ENCODE measurements around the gene SBF2.

The SBF2 gene

DNA sequence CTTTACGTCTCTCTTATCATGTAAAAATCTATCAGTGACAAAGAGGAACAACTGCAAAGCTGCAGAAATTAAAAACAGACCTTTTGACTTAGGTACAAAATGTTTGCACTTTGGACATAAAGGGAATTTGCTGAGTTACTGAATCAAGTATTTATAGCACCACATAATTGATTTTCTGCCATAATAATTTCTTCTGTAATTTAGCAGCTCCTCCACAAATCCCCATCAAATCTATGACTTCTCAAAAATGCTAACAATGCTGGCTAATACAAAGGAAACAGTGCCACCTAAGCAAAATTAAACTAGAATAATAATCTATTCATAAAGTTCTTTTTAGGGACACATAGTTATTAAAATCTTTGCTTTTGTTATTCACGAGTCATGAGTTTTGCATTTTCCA is 415.1 kb downstream of the SBF2 start:
- DNase-seq, result no peak

GRCh38 chr11:9876331-9876730 is 417.7 kb downstream of the SBF2 start:
- DNase-seq, result no peak

GRCh38 chr11:9875862-9876261 is 418.2 kb downstream of the SBF2 start:
- no peak for DNase-seq

- DNase-seq, result no peak
Observed at GRCh38 chr11:9875399-9875798, 418.6 kb downstream of the SBF2 start.

DNA sequence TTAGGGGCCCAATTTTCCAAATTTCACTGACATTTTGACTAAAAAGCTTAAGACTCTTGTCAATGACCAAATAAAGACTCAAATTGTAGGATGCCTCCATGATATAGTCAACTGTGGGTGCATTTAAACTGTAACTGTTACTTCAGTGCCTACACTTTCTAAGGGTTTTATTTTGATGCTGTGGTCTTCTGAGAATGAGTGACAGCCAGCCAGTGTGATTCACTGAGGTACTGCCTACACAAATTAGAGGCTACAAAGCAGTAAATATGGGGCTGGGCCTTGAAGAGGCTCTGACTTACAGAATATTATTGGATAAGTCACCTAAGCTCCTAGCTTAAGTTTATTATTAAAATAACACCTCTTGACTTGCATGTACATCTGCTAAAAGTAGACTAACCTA is 419.6 kb downstream of the SBF2 start:
- DNase-seq, result no peak

DNA sequence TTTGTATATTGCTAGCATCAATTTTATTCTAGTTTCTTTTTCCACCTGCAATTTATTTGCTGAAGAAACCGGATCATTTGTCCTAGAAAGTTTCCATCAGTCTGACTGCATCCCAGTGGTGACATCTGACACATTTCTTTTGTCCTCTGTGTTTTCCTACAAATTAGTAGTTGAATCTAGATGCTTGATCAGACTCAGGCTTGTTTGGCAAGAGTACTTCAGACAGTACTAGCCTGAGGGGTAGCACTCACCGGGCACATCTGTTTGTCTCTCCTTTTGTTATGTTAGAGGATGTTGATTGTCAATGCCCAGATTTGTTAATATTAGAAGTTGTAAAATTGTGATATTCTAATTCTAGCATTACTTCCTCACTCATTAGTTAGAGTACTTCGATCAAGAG is 425.4 kb downstream of the SBF2 start:
- DNase-seq, result no peak

- no peak for DNase-seq
Observed at GRCh38 chr11:9862981-9863380, 431.0 kb downstream of the SBF2 start.

- DNase-seq, result peak; percentile 33 to 54
Observed at GRCh38 chr11:9861860-9862725, 431.9 kb downstream of the SBF2 start.

- no peak for DNase-seq
Observed at GRCh38 chr11:9859554-9860305, 434.3 kb downstream of the SBF2 start.

DNA sequence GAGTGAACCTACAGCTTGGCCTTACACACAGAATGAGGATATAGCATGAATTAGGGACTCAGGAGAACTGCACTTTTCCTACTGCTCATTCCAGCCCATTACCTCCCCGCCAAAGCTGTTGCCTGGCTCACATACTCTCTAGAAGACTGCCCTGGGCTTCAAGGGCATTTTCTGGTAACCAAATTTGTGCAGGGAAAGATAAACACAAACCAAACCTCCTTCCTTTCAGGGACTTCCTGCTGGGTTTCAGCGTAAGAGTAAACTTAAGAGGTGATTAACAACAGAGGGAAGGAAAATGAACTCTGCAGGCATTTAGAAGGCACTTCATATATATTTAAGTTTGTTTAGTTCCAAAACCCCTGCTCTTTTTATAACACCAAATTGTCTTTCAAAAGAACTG is 435.2 kb downstream of the SBF2 start:
- no peak for DNase-seq

DNA sequence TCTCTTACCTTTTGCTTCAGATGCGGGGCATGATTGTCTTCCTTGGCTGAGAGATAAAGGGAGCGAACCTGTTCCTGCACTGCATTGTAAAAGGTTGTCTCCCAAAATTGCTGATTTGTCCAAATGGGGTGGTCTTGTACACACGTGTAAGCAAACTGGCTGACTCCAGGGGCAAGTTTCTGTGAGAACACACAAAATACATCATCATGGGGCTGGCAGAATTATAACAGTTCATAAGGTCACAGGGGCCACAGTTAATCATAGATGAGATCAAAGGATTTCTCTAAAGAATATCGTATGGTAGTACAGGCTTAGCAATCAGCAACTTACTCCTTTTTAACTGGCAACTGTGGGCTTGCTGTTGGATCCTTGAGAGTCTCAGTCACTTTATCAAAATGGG is 435.8 kb downstream of the SBF2 start:
- no peak for DNase-seq

DNA sequence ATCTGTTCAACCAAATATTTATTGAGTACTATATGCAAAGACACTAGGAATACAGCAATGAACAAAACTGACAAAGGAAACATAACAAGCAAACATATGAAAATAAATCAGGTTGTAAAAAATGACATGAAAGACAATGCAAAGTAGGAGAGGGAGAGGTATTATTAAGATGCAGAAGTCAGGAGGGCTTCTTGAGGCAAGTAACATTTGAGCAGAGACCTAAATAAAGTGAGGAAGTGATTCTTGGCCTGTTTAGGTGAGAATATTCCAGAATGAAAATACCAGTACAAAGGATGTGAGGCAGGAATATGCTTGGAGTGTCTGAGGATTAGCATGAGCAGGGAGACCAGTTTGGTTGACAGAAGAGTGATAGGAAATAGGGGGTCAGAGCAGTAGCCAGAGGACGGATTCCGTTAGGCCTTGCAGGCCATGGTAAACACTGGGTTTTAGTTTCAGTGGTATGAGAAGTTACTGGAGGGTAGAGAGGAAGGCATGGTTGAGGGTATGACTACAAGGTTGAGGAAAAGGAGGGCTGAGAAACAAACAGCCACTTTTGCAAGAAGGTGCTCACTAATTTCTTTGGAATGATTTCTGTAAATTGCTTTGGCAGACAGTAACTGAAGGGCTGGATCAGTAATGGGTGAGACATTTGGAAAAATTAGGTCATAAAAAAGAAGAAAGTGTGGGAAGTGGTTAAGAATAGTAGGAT is 438.3 kb downstream of the SBF2 start:
- no peak for DNase-seq

DNA sequence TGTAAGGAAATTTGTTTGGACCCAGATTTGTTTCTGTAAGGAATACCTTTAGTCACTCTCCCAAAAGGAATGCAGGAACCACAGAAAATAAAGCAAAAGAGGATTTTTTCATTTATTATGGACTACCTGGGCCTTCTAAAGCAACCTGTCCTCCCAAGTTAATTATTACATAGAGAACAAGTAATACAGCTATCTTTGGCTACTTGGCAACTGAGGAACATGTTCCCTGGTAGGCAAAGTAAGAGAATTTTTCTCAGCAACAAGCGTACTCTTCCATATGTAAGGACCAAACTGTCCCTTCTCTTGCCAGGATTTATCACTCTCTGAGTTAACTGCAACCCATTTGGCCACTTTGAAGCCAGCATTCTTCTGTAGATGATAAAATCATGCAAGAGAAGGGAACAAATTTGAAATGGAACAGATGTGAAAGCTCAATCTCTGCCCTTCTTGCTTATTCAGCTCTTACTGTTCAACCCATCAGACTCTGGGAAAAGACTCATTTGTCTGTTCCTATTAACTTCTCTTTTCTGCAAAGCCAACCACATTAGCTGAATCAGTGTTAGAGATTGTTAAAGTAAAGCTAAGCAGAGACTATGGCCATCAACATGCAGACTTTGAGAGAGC is 440.0 kb downstream of the SBF2 start:
- no peak for DNase-seq

DNA sequence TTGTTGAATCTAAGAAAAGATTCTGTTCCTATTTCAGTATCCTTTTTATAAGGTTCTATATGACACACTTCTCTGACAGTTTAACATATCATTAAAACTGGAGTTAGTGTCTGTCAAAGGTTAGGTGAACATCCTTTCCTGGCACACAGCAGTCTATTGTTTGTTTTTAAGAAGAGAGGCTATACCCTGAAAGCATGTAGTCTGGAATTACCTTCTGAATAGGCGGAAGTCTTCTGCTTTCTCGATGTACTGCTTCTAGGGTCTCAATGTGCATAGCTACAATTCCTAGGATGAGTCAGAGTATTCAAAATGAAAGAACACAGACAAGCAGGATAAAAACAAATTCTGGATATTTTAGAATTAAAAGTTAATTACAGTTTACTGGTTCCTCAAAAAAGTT is 441.6 kb downstream of the SBF2 start:
- DNase-seq, result no peak

DNA sequence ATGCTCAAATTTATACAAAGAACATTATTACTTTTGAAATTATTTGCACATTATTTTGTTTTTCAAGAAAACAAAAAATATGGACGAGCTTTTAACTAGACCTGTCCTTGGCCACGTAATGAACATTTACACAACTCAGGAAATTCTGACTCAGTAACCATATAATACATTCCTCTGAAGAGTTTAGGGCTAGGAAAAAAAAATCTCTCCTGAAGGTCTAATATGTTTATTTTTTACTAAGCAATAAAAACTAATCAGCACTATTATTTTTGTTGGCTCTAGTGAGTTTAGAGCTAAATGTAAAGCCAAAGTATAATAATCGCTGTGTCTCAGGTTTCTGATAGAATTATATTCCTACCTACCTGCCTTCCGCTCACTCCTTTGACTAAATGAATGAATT is 442.7 kb downstream of the SBF2 start:
- DNase-seq, result no peak

- no peak for DNase-seq
Observed at GRCh38 chr11:9850224-9850895, 443.7 kb downstream of the SBF2 start.

- DNase-seq, result no peak
Observed at GRCh38 chr11:9849389-9849788, 444.6 kb downstream of the SBF2 start.

DNA sequence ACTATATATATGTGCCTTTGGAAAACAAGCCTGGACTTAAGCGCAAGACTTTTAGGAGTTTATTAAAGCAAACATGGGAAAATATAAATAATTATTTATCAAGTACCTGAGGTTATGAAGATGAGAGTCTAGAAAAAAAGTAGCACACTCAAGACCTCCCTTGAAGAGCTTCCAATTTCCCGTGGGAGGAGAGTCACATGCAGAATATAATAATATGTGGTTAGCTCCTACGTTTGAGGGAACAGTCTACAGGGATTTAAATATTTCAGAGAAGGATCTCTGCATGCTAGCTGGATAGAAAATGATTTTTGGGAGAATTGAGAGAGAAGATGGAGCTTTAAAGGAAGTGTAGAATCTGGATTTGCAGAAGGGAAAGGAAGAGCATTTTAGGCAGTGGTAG is 446.4 kb downstream of the SBF2 start:
- DNase-seq, result no peak

GRCh38 chr11:9842923-9843322 is 451.1 kb downstream of the SBF2 start:
- DNase-seq, result no peak

- no peak for DNase-seq
Observed at GRCh38 chr11:9840460-9841004, 453.5 kb downstream of the SBF2 start.

- DNase-seq, result no peak
Observed at GRCh38 chr11:9839550-9839949, 454.5 kb downstream of the SBF2 start.

DNA sequence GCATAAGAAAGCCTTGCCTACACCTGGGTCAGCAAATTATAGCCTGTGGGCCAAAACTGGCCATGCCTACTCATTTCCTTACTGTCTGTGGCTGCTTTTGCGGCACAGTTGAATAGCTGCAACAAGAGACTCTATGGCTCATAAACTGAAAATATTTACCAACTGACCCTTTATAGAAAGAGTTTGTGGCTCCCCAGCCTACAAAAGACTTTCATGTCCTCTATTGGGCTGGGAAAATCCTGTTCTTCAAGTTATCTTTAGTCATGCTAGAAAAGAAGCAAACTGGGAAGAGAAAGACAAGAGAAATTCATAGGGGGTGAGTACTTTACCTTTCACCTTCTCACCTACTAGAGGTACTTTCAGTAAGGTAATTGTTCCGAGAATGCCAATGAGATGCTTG is 455.1 kb downstream of the SBF2 start:
- DNase-seq, result no peak

Data from stimulated activated CD4-positive, alpha-beta T cell treated with anti-CD3 and anti-CD28 coated beads, Interleukin-2, amount 100 ng/mL, for 48 hours (primary cell).